ENCODE data around the gene FERMT2. TPM values are rescaled to one million over a fixed set of nuclear protein-coding genes. Genes with fewer than 3 reads are reported as not detected.

FERMT2 gene
- total RNA-seq, 6 experiments from 2014 or later, result 40.4 to 64.5 (median 53.3) TPM

GRCh38 chr14:52888159-52888558, 62.7 kb downstream of the FERMT2 start:
- no peak overlapping the region for H3K4me3 ChIP-seq
- no peaks in the 10 kb centered on the region for H3K9me3 ChIP-seq
- no peak overlapping the region for H3K27ac ChIP-seq
- ATAC-seq (no peak), DNase-seq (no peak)
- WGBS (ENCODE audit: insufficient coverage, low coverage, low lambda C conversion rate, missing lambda C conversion rate), result 77% methylated on average over 4 of the region's 4 CpGs
- no peaks in the 10 kb centered on the region for H3K27me3 ChIP-seq
- intact Hi-C loops (cut with DNase I), result no loop called here
- peaks cover 0 to 20% (median 12%) of the 10 kb centered on the region in 4 donors for H3K36me3 ChIP-seq
- no peak for TF ChIP-seq POLR2A (IDR thresholded peaks at IDR 0.05)
- TF ChIP-seq CTCF (IDR thresholded peaks at IDR 0.05), result no peak
- H3K4me1 ChIP-seq, result peaks cover 0 to 8% (median 0%) of the 10 kb centered on the region in 4 donors

- Histone ChIP-seq H3K27ac (no peak overlapping the region), H3K27me3 (no peaks in the 10 kb centered on the region), H3K4me3 (no peak overlapping the region), H3K36me3 (peaks cover 0 to 6% (median 0%) of the 10 kb centered on the region in 4 donors), H3K9me3 (no peaks in the 10 kb centered on the region), H3K4me1 (peaks cover 0 to 18% (median 4%) of the 10 kb centered on the region in 4 donors)
- DNase-seq (no peak), ATAC-seq (peak; percentile 51 to 63 (median 53))
- TF ChIP-seq CTCF (IDR thresholded peaks at IDR 0.05), result no peak
- TF ChIP-seq POLR2A (IDR thresholded peaks at IDR 0.05), result no peak
- intact Hi-C loops (cut with DNase I), result no loop called here
- WGBS (ENCODE audit: insufficient coverage, low coverage, low lambda C conversion rate, missing lambda C conversion rate), result 7% methylated on average over 2 of the region's 2 CpGs
Measured at GRCh38 chr14:52885230-52885629, 65.6 kb downstream of the FERMT2 start.

GRCh38 chr14:52883658-52884057, 67.2 kb downstream of the FERMT2 start:
- intact Hi-C loops (cut with DNase I), result no loop called here
- no peak for ATAC-seq
- DNase-seq, result no peak
- peaks cover 0 to 12% (median 5%) of the 10 kb centered on the region in 4 donors for H3K36me3 ChIP-seq
- no peak overlapping the region for H3K27ac ChIP-seq
- H3K27me3 ChIP-seq, result no peaks in the 10 kb centered on the region
- TF ChIP-seq POLR2A (IDR thresholded peaks at IDR 0.05), result no peak
- 83% methylated on average over 4 of the region's 5 CpGs for WGBS (ENCODE audit: insufficient coverage, low coverage, low lambda C conversion rate, missing lambda C conversion rate)
- H3K4me3 ChIP-seq, result no peak overlapping the region
- H3K4me1 ChIP-seq, result peaks cover 0 to 31% (median 6%) of the 10 kb centered on the region in 4 donors
- no peaks in the 10 kb centered on the region for H3K9me3 ChIP-seq

- Histone ChIP-seq H3K36me3 (peaks cover 0 to 21% (median 5%) of the 10 kb centered on the region in 4 donors), H3K27ac (no peak overlapping the region), H3K27me3 (no peaks in the 10 kb centered on the region), H3K4me1 (peaks cover 0 to 36% (median 6%) of the 10 kb centered on the region in 4 donors), H3K4me3 (no peak overlapping the region), H3K9me3 (no peaks in the 10 kb centered on the region)
- DNase-seq (no peak), ATAC-seq (no peak)
- 51% methylated on average over 6 of the region's 6 CpGs for WGBS (ENCODE audit: insufficient coverage, low coverage, low lambda C conversion rate, missing lambda C conversion rate)
- TF ChIP-seq POLR2A (IDR thresholded peaks at IDR 0.05) (no peak), CTCF (IDR thresholded peaks at IDR 0.05) (no peak)
- intact Hi-C loops (cut with DNase I), result no loop called here
Measured at GRCh38 chr14:52882824-52883223, 68.0 kb downstream of the FERMT2 start.

GRCh38 chr14:52879958-52880357, 70.9 kb downstream of the FERMT2 start:
- no peaks in the 10 kb centered on the region for H3K9me3 ChIP-seq
- no peaks in the 10 kb centered on the region for H3K27me3 ChIP-seq
- peaks cover 0 to 48% (median 12%) of the 10 kb centered on the region in 4 donors for H3K36me3 ChIP-seq
- peak overlapping the region in 1 of 3 donors; percentile 4 for H3K27ac ChIP-seq
- WGBS (ENCODE audit: insufficient coverage, low coverage, low lambda C conversion rate, missing lambda C conversion rate), result 56% methylated on average over 4 of the region's 5 CpGs
- no peak overlapping the region for H3K4me3 ChIP-seq
- TF ChIP-seq CTCF (IDR thresholded peaks at IDR 0.05), result no peak
- no peak for TF ChIP-seq POLR2A (IDR thresholded peaks at IDR 0.05)
- DNase-seq, result no peak
- intact Hi-C loops (cut with DNase I), result no loop called here
- ATAC-seq, result peak in 3 of 4 donors; percentile 42 to 65 (median 47)
- peaks cover 0 to 31% (median 7%) of the 10 kb centered on the region in 4 donors for H3K4me1 ChIP-seq
